ENCODE data around the gene TNFSF8. TPM values are rescaled to one million over a fixed set of nuclear protein-coding genes. Genes with fewer than 3 reads are reported as not detected.

Gene TNFSF8
- total RNA-seq, 1 donor from 2014 or later, result not detected

GRCh38 chr9:114923918-114924317 lies 6.5 kb downstream of the TNFSF8 start:
- Mint-ChIP-seq H3K4me3 (ENCODE audit: unreplicated experiment) (no peak overlapping the region), H3K27me3 (ENCODE audit: low read depth) (peaks cover 26% of the 10 kb centered on the region), H3K4me1 (ENCODE audit: low read depth) (peaks cover 6% of the 10 kb centered on the region), H3K27ac (ENCODE audit: unreplicated experiment) (no peak overlapping the region), H3K9me3 (ENCODE audit: low read depth) (peaks cover 2% of the 10 kb centered on the region), H3K36me3 (ENCODE audit: low read depth) (no peaks in the 10 kb centered on the region)
- no peak for DNase-seq (ENCODE audit: low spot score)
- TF ChIP-seq, protein P1, sequence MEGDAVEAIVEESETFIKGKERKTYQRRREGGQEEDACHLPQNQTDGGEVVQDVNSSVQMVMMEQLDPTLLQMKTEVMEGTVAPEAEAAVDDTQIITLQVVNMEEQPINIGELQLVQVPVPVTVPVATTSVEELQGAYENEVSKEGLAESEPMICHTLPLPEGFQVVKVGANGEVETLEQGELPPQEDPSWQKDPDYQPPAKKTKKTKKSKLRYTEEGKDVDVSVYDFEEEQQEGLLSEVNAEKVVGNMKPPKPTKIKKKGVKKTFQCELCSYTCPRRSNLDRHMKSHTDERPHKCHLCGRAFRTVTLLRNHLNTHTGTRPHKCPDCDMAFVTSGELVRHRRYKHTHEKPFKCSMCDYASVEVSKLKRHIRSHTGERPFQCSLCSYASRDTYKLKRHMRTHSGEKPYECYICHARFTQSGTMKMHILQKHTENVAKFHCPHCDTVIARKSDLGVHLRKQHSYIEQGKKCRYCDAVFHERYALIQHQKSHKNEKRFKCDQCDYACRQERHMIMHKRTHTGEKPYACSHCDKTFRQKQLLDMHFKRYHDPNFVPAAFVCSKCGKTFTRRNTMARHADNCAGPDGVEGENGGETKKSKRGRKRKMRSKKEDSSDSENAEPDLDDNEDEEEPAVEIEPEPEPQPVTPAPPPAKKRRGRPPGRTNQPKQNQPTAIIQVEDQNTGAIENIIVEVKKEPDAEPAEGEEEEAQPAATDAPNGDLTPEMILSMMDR (IDR thresholded peaks at IDR 0.05), result no peak

DNA sequence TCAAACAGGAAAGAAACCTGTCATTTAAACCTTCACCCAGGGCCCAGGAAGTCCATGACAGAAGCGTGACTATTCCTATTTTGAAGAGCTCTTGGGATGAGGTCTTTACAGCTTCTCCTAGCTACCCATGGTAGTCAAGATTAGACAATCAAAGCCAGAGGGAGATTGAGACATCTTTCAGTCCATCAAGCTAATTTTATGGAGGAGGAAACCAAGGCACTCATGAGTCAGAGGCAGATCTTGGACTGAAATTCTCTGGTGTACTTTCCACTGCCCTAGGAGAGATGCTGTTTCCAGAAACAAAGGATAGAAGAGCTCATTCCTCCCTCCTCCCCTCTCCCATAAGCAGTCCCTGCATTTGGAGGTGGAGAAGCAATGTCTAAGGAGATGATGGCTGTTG lies 9.2 kb downstream of the TNFSF8 start:
- Mint-ChIP-seq H3K36me3 (ENCODE audit: low read depth) (no peaks in the 10 kb centered on the region), H3K4me1 (ENCODE audit: low read depth) (peaks cover 6% of the 10 kb centered on the region), H3K27ac (ENCODE audit: unreplicated experiment) (no peak overlapping the region), H3K9me3 (ENCODE audit: low read depth) (peaks cover 2% of the 10 kb centered on the region), H3K27me3 (ENCODE audit: low read depth) (peaks cover 14% of the 10 kb centered on the region), H3K4me3 (ENCODE audit: unreplicated experiment) (no peak overlapping the region)
- TF ChIP-seq, protein P1 (IDR thresholded peaks at IDR 0.05), result no peak
- DNase-seq (ENCODE audit: low spot score), result no peak

DNA sequence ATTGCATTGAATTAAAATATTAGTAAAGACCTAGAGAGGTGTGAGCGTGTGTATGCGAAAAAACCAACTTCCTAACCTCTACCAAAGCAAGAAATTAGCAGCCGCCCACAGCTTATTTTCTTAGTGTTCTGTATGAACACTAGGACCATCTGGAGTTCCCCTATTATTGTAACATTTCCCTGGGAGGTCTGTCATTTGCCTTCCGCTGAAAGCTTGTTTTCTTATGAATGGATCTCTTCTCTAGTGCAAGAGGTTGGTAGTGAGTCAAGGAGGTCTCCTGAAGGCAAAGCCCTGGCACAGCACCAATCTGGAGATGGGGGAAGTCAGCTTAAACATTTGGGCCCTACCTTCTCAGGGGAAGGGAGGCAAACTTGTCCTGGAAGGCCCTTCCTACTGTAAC lies 10.8 kb downstream of the TNFSF8 start:
- TF ChIP-seq, protein P1 (IDR thresholded peaks at IDR 0.05), result no peak
- no peaks in the 10 kb centered on the region for H3K36me3 Mint-ChIP-seq (ENCODE audit: low read depth)
- H3K27me3 Mint-ChIP-seq (ENCODE audit: low read depth), result peaks cover 5% of the 10 kb centered on the region
- H3K4me1 Mint-ChIP-seq (ENCODE audit: low read depth), result peaks cover 6% of the 10 kb centered on the region
- no peak overlapping the region for H3K27ac Mint-ChIP-seq (ENCODE audit: unreplicated experiment)
- no peak for DNase-seq (ENCODE audit: low spot score)
- no peak overlapping the region for H3K4me3 Mint-ChIP-seq (ENCODE audit: unreplicated experiment)
- H3K9me3 Mint-ChIP-seq (ENCODE audit: low read depth), result peaks cover 2% of the 10 kb centered on the region

DNA sequence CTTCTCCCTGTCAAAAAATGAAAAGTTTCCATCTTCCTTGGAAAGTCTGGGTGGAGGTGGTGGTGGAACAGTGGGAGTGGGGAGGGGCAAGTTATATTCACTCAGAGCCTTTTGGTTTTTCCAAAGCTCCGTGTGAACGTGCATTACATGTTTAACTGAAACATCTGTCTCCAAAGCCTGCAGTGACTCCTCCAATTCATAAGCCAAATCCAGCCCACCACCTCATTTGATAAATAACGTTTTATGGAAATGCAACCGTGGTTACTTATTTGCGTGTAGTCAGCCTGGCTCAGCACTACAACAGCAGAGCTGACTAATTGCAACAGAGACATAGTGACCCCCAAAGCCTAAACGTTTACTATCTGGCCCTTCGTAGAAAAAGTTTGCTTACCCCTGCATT lies 13.9 kb downstream of the TNFSF8 start:
- no peak for DNase-seq (ENCODE audit: low spot score)
- peaks cover 3% of the 10 kb centered on the region for H3K27me3 Mint-ChIP-seq (ENCODE audit: low read depth)
- TF ChIP-seq, protein P1 (IDR thresholded peaks at IDR 0.05), result no peak
- no peak overlapping the region for H3K4me3 Mint-ChIP-seq (ENCODE audit: unreplicated experiment)
- H3K27ac Mint-ChIP-seq (ENCODE audit: unreplicated experiment), result no peak overlapping the region
- no peaks in the 10 kb centered on the region for H3K9me3 Mint-ChIP-seq (ENCODE audit: low read depth)
- peaks cover 6% of the 10 kb centered on the region for H3K4me1 Mint-ChIP-seq (ENCODE audit: low read depth)
- H3K36me3 Mint-ChIP-seq (ENCODE audit: low read depth), result no peaks in the 10 kb centered on the region

GRCh38 chr9:114914139-114914538 lies 16.3 kb downstream of the TNFSF8 start:
- H3K4me3 Mint-ChIP-seq (ENCODE audit: unreplicated experiment), result no peak overlapping the region
- H3K4me1 Mint-ChIP-seq (ENCODE audit: low read depth), result peaks cover 4% of the 10 kb centered on the region
- H3K9me3 Mint-ChIP-seq (ENCODE audit: low read depth), result no peaks in the 10 kb centered on the region
- DNase-seq (ENCODE audit: low spot score), result no peak
- no peak overlapping the region for H3K27ac Mint-ChIP-seq (ENCODE audit: unreplicated experiment)
- no peaks in the 10 kb centered on the region for H3K36me3 Mint-ChIP-seq (ENCODE audit: low read depth)
- TF ChIP-seq, protein P1 (IDR thresholded peaks at IDR 0.05), result peak; percentile 75
- peaks cover 3% of the 10 kb centered on the region for H3K27me3 Mint-ChIP-seq (ENCODE audit: low read depth)

All from chondrocyte (in vitro differentiated cells).